Measurements from ENCODE around the gene WNT5A.

The WNT5A gene

DNA sequence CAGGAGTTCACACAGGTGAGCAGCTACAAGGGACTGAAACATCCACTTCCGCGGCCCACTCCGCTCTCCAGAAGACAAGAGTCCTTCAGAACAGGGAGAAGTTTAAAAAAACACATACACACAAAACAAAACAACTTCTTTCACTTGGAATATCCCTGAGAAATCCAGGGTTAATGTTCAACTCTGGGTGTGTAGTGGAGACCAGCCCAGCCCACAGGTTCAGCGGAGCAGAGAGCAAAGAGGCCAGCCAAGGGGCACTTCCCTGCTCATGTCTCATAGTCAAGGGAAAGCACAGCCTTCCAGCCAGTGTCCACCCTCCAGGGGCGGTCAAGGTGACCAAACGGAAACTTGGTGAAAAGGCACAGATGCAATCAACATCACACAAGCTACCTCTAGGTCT lies 41.6 kb downstream of the WNT5A start:
- no peak for DNase-seq

DNA sequence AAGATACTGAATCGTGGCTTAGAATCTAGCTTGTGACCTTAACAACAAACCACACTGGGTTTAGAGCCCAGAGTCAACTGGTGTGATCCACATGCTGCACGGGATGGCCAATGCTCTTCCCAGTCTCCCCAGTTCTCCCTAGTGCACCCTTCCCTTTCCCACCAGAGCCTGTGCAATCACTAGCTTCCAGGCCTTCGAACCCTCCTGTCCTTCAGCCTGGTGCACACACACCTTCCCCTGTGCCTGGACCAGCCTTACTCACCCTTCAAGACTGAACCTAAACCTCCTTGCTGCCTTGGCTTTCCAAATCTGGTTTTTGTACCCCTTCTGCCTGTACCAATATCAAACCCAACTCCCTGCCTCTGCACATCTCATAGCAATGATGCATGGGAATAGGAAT lies 43.8 kb downstream of the WNT5A start:
- no peak for DNase-seq

DNA sequence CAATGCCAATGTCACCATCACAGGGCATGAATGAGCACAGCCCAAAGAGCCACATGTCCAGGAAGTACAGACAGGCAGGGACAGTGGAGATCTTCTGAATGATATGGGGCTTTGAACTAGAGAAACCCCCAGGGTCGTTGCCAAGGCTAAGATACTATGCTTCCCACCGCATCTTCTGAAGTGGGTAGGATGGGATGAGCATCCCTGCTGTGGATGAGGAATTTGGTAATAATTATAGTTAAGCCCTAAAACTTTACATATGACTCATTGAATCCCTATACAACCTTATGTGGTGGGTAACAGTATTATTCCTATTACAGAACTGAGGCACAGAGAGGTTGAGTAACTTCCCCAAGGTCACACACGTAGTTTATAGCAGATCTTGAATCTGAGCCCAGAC lies 44.2 kb downstream of the WNT5A start:
- DNase-seq: no peak

DNA sequence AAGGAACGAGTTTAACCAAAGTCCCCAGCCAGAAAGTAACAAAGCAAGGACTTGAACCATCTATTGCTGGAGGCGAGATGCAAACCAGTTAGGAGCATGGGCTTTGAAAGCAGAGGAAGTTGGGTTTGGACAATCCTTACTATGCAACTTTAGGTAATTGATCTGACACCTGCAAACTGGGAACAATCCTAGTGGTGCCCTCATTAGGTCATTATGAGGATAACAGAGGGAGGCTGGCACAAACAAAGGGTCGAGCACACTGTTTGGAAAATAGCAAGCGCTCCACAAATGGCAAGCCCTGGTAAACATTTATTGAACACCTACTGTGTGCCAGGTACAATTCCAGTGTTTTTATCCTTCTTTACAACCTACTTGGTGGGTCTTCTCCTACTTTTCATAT lies 45.6 kb downstream of the WNT5A start:
- DNase-seq: no peak

DNA sequence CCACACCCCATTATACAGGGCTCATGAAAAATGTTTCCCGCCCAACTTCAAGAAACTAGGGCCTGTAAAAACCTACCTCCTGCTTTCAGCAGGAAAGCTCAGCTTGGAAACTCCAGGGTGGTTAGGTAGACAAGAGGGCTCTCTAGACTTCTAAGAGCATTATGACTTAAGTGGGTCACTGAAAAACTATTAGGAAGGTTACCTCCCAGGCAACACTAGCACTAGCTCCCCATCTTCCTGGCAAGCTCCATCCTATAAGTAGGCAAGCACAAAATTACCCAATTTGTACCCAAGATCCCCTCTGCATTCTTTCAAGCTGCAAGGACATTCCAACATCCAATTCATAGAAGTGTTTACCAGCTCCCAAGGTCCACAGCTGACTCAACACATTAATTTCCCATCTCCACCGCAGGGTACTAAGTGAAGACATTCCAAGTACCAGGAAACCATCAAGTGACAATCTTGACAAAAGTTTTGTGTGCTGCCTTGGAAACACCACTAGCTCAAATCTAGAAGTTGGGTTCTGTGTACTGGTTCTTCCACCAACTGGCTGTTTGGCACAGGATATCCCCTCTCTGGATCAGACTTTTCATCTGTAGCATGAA lies 46.9 kb downstream of the WNT5A start:
- DNase-seq: no peak

DNA sequence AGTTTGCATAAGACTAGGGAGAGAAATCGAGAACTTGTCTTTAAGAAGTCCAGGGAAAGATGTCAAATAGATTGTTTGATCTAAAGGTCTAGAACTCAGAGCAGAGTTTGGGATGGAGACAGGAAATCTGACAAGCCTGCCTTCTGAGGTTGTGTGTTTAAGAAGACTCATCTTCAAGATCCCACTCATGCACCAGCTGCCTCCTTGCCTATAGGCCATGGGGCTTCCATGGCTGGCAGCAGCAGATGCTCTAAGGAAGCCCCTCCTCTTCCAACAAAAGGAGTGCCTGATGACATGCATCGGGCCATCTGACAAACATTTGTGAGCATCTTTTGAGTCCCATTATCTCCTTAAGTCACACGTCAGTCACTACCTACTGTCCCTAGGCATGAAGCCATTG lies 47.4 kb downstream of the WNT5A start:
- no peak for DNase-seq

DNA sequence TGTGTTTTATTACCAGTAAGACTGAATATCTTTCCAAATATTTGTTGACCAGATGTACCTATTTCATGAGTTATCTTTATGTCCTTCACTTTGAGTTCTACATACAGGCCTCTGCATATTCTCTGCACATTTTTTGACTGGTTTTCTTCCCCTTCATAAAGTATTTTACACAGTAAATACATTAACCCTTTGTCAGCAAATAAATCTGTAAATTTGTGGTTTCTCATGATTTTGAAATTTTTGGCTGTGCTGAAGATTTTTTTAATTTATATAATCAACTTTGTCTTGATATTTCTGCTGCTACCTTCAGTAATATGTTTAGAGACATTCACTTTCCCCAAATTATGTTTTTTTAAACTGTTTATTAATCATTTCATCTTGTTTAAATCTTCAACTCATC lies 50.5 kb downstream of the WNT5A start:
- no peak for DNase-seq

DNA sequence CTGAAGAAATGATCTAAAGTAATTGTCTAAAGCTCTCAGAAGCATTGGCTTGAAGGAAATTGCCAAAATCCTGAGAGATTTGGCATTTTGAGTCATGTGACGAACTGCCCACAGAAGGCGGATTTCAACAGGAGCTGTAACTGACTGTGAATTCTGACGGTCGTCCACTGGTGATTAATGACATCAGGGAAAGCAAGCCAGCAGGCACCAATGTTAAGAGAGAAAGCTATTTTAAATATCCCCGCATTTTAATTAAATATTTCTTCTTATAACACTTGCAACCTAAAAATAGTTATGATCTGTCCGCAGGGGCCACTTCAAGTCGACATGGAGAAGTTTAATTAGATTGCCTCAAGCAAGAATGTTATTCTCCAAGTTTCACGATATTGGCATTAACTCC lies 51.6 kb downstream of the WNT5A start:
- no peak for DNase-seq

DNA sequence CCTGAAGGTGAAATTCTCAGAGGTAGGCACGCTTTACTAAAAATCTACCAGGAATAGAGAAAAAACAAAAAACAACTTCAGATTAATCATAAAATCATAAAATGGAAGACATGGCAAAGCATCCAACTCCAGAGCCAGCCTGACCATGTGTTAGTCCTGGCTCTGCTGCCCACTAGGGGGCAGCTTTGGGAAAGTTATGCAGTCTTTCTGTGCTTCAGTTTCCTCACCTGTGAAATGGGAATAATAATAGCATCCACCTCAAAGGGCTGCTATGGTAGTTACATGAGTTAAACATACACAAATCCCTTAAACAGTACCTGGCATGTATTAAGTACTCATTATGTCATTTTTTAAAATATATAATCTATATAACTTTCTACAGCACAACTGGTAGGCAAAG lies 52.3 kb downstream of the WNT5A start:
- peak; percentile 31 to 63 (median 54) for DNase-seq

DNA sequence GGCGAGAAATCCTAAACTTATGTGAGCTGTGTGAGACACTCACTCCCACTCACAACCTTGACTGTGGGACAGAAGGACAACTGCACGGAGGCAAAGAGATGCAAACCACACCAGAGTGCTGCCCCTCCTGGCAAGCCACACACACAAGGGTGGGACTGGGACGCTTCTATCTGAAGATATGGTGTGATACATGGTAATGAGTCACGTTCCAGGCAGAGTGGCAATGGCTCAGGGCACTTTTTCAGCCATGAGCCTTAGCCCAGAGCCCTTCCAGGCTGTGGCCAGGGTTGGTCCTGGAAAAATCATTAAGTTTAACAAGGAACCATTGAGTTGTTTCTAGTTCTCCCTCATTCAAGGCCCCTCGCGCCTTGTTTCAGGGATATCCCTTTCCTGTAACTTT lies 56.1 kb downstream of the WNT5A start:
- no peak for DNase-seq

DNA sequence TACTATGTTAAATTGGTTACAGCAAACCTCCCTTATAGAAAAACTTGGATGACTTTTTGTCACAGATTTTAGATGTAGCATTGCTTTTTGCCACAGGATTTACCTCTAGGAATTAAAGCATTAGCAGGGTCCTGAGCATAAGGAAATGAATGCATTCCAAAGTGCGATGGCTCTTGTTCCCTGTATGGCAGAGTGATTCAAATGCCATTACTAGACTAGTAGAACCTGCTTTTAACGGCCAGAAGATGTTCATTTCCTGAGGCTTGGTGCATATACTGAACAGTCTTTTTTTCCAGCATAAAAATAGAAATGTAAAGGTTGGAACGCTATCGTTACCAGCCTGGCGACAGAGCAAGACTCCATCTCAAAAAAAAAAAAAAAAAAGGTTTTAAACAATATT lies 59.4 kb downstream of the WNT5A start:
- DNase-seq: no peak

DNA sequence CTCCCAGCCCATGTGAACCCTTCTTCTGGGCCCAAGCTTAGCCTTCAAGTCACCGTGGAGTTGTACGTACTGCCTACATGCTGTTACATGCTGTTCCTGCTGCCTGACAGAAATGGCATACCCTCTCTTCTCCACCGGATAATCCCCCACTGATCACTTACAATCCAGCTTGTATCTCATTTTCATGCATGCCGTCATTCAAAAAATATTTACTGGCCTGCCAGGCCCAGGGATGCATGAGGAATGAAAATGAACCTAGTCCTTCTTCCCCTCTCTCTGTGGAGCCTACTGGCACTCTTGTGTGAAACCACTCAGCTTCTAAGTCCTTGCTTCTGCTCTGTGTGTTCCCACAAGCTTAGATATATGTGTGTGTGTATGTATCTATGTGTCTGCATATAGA lies 60.6 kb downstream of the WNT5A start:
- no peak for DNase-seq

DNA sequence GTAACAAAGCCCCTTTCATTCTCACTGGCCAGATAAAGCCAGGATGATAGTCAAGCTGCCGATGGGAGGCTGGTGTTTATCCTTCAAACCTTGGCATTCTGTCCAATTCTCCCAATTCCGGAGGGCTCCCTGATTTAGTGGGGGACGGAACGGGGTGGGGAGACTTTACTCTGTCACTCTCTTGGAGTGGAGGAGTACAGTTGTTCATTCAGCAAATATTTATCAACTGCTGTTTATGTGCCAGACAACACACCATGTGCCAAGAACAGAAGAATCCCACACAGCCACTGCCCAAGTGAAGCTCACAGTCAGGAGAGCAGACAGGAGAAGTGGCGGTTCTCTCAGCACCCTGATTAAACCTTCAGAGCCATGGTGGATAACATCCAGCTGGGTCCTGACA lies 63.3 kb downstream of the WNT5A start:
- no peak for DNase-seq

DNA sequence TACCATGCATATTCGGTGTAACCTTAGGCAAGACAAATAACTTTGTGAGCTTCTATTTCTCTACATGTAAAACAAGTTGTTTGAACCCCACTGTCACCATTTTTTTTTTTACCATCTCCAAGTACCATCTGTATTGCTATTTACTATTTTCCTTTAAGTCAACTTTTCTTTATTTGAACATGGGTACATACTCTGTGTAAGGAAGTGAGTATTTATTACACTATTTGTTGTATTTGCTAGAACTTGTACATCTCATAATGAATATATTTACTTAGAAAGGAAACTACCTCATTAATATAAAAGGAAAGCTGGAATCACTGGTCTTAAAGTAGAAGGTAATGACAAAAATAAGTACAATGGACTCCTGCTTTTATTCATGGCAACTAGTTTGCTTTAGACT lies 69.9 kb downstream of the WNT5A start:
- no peak for DNase-seq

DNA sequence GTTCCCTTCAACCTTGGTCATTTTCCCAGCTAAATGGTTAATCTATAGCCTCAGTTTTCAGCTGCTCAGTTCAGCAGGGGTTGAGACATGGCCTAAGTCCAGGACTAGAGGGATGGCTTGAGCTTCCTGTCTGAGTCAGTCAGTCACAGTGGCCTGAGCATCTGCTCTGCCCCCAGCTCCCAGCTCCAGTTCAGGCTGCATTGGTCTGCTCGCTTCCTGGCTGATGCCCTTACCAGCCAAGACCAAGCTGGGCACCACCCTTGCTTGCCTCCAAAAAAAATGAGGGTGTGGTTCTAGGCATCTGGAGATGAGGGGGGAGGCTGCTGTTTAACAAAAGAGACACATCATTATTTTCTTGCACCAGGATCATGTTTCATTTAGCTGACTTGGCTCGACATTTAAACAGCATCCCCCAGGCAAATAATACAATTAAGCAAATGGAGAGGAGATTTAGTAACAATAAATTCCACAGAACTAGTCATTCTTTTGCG lies 70.7 kb downstream of the WNT5A start:
- DNase-seq: no peak
